GM23248 (cell line): ENCODE data around the gene OPCML.

Experiments
- EZH2 ChIP-seq: fragments of 200-600 bp; sonication (generic); IDR thresholded peaks from 2 replicates; pipeline ENCODE4 v1.6.1; 2018; ENCODE audit warnings: antibody characterized with exemption, mild to moderate bottlenecking; ENCODE audit not compliant: insufficient read depth, poor library complexity, severe bottlenecking
- EZH2phosphoT487 ChIP-seq: fragments of 200-600 bp; sonication (generic); IDR thresholded peaks from 2 replicates; pipeline ENCODE4 v1.6.1; 2018; ENCODE audit warnings: antibody characterized with exemption, moderate library complexity, mild to moderate bottlenecking, low read depth; ENCODE audit not compliant: insufficient read depth

DNA sequence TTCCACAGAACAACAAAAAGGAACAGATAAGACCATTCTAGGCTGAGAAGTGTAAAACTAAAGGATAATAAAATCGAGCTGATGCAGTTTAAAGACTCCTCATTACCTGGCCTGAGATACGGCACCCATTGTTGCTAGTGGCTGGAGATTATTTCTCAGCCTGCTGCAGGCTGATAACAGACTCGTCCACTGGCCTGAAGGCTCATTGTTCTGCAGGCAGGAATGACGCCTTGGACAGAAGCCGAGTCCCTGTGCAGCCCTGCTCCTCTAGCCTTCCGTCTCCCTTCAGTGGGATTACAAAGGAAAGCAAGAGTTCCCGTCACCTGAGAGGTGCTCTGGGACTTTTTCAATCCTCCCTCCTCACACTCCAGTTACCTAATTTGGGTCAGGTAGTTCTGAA is 1065.3 kb downstream of the OPCML start:
- TF ChIP-seq EZH2phosphoT487 (no peak), EZH2 (no peak)
